Esophagus muscularis mucosa (tissue), 4 donors: ENCODE results near the gene CLEC16A.

Source experiments
- CTCF ChIP-seq, 3 experiments: fragments of 200-600 bp in 2 of 3; fragments of 450-650 bp in 1 of 3; sonication (generic) in 2 of 3; IDR thresholded peaks; one replicate each; pipeline ENCODE4 v1.5.1; 2017 to 2019; ENCODE audit warnings: antibody characterized with exemption in 3 of 3, mild to moderate bottlenecking in 2 of 3, moderate library complexity in 1 of 3
- EP300 ChIP-seq: sonication (generic); formaldehyde crosslinking; IDR thresholded peaks from one replicate; pipeline ENCODE4 v1.6.1; 2017; ENCODE audit warnings: antibody characterized with exemption
- POLR2A ChIP-seq: fragments of 450-650 bp; IDR thresholded peaks from one replicate; pipeline ENCODE4 v1.6.1; 2017; ENCODE audit warnings: antibody characterized with exemption, moderate library complexity, mild to moderate bottlenecking, low read depth

GRCh38 chr16:10939649-10940234 lies 4.6 kb upstream of the CLEC16A start:
- TF ChIP-seq POLR2A (no peak), CTCF (IDR thresholded peaks at IDR 0.05) (no peak), EP300 (no peak)
